ENCODE data around the gene GPR37L1.

- TF ChIP-seq CTCF (conservative IDR thresholded peaks at IDR 0.05; ENCODE audit: low read length) = no peak
- TF ChIP-seq EZH2phosphoT487 (IDR thresholded peaks at IDR 0.05; ENCODE audit: borderline replicate concordance) = no peak
These were observed 28.9 kb upstream of the GPR37L1 start for GRCh38 chr1:202093858-202094257.
